HEK293 (cell line): Measurements from ENCODE around the gene ANKRD53.

Source experiments
- CTCF ChIA-PET: fragments of 350-600 bp; formaldehyde crosslinking; extraction: SDS; loops from one replicate; lab custom pipeline; 2021; ENCODE audit warnings: antibody characterized with exemption; lab: Yijun Ruan, JAX
- POLR2A ChIA-PET: fragments of 300-600 bp; formaldehyde crosslinking; extraction: SDS; loops from one replicate; lab custom pipeline; 2020; ENCODE audit warnings: antibody characterized with exemption, inconsistent platforms; lab: Yijun Ruan, JAX
- H3K27ac ChIP-seq: fragments of 200-500 bp; sonication (Bioruptor generic); 2 replicates; pipeline ENCODE4 v1.5.1; 2014; ENCODE audit warnings: low read depth, low read length, control low read depth, inconsistent platforms; ENCODE audit errors: extremely low read depth
- H3K36me3 ChIP-seq, 2 experiments: fragments of 200-500 bp in 1 of 2; sonication (Bioruptor generic) in 1 of 2; 1 replicate in 1 of 2; 2 replicates in 1 of 2; pipeline ENCODE4 v1.5.1; 2014 to 2017; ENCODE audit warnings: inconsistent platforms in 2 of 2, low read length in 2 of 2; ENCODE audit not compliant: control insufficient read depth in 2 of 2, insufficient read depth in 1 of 2
- H3K4me1 ChIP-seq: fragments of 200-500 bp; sonication (Bioruptor generic); 2 replicates; pipeline ENCODE4 v1.5.1; 2014; ENCODE audit warnings: mild to moderate bottlenecking, low read length, inconsistent platforms; ENCODE audit not compliant: control insufficient read depth, insufficient read depth
- H3K4me3 ChIP-seq: 2 replicates; pipeline ENCODE4 v1.5.1; 2011; ENCODE audit warnings: low read depth, mild to moderate bottlenecking, control low read depth, low read length, moderate library complexity
- H3K9me3 ChIP-seq: fragments of 200-500 bp; sonication (Bioruptor generic); 2 replicates; pipeline ENCODE4 v1.5.1; 2014; ENCODE audit warnings: low read depth, low read length, inconsistent platforms; ENCODE audit not compliant: control insufficient read depth, insufficient read depth
- KLF7 ChIP-seq: fragments of 450-650 bp; formaldehyde crosslinking; IDR thresholded peaks from 2 replicates; pipeline ENCODE4 v1.5.1; 2016; ENCODE audit warnings: missing biosample characterization, missing genetic modification characterization, borderline replicate concordance
- KLF9 ChIP-seq: fragments of 450-650 bp; formaldehyde crosslinking; IDR thresholded peaks from 2 replicates; pipeline ENCODE4 v1.5.1; 2016; ENCODE audit warnings: missing biosample characterization, missing genetic modification characterization, low read depth
- REPIN1 ChIP-seq: fragments of 450-650 bp; formaldehyde crosslinking; IDR thresholded peaks from 2 replicates; pipeline ENCODE4 v1.5.1; 2017; ENCODE audit warnings: missing biosample characterization, missing genetic modification characterization, low read depth
- SP3 ChIP-seq: fragments of 450-650 bp; formaldehyde crosslinking; IDR thresholded peaks from 2 replicates; pipeline ENCODE4 v1.5.1; 2016; ENCODE audit warnings: missing biosample characterization, missing genetic modification characterization
- SP7 ChIP-seq: fragments of 450-650 bp; formaldehyde crosslinking; IDR thresholded peaks from 2 replicates; pipeline ENCODE4 v1.5.1; 2016; ENCODE audit warnings: missing biosample characterization, missing genetic modification characterization
- ZBTB1 ChIP-seq: fragments of 450-650 bp; formaldehyde crosslinking; IDR thresholded peaks from 2 replicates; pipeline ENCODE4 v1.5.1; 2016; ENCODE audit warnings: missing biosample characterization, missing genetic modification characterization
- ZFHX2 ChIP-seq: fragments of 450-650 bp; formaldehyde crosslinking; conservative IDR thresholded peaks from 2 replicates; pipeline ENCODE4 v1.5.1; 2016; ENCODE audit warnings: missing biosample characterization, missing genetic modification characterization
- ZNF121 ChIP-seq: fragments of 450-650 bp; formaldehyde crosslinking; IDR thresholded peaks from 2 replicates; pipeline ENCODE4 v1.5.1; 2016; ENCODE audit warnings: missing biosample characterization, missing genetic modification characterization
- ZNF132 ChIP-seq: fragments of 450-650 bp; formaldehyde crosslinking; IDR thresholded peaks from 2 replicates; pipeline ENCODE4 v1.5.1; 2017; ENCODE audit warnings: missing biosample characterization, missing genetic modification characterization, borderline replicate concordance
- ZNF18 ChIP-seq: fragments of 450-650 bp; formaldehyde crosslinking; IDR thresholded peaks from 2 replicates; pipeline ENCODE4 v1.5.1; 2016; ENCODE audit warnings: missing biosample characterization, missing genetic modification characterization
- ZNF248 ChIP-seq: fragments of 450-650 bp; formaldehyde crosslinking; IDR thresholded peaks from 2 replicates; pipeline ENCODE4 v1.5.1; 2017; ENCODE audit warnings: missing biosample characterization, missing genetic modification characterization
- ZNF292 ChIP-seq: fragments of 450-650 bp; formaldehyde crosslinking; IDR thresholded peaks from 2 replicates; pipeline ENCODE4 v1.5.1; 2016; ENCODE audit warnings: low read depth, missing biosample characterization, missing genetic modification characterization, borderline replicate concordance
- ZNF335 ChIP-seq: fragments of 450-650 bp; formaldehyde crosslinking; conservative IDR thresholded peaks from 2 replicates; pipeline ENCODE4 v1.5.1; 2016; ENCODE audit warnings: missing biosample characterization, missing genetic modification characterization
- ZNF341 ChIP-seq: fragments of 450-650 bp; formaldehyde crosslinking; IDR thresholded peaks from 2 replicates; pipeline ENCODE4; 2016; ENCODE audit warnings: low read depth, missing biosample characterization, missing genetic modification characterization
- ZNF530 ChIP-seq: fragments of 450-650 bp; formaldehyde crosslinking; IDR thresholded peaks from 2 replicates; pipeline ENCODE4 v1.5.1; 2016; ENCODE audit warnings: low read depth, missing biosample characterization, missing genetic modification characterization
- ZNF555 ChIP-seq: fragments of 450-650 bp; formaldehyde crosslinking; conservative IDR thresholded peaks from 2 replicates; pipeline ENCODE4 v1.5.1; 2017; ENCODE audit warnings: missing biosample characterization, mild to moderate bottlenecking, missing genetic modification characterization, inconsistent platforms
- ZNF558 ChIP-seq: fragments of 450-650 bp; formaldehyde crosslinking; IDR thresholded peaks from 2 replicates; pipeline ENCODE4 v1.5.1; 2016; ENCODE audit warnings: missing biosample characterization, missing genetic modification characterization
- ZNF571 ChIP-seq: fragments of 450-650 bp; formaldehyde crosslinking; IDR thresholded peaks from 2 replicates; pipeline ENCODE4 v1.5.0; 2017; ENCODE audit warnings: missing biosample characterization, missing genetic modification characterization
- ZNF626 ChIP-seq: fragments of 450-650 bp; sonication (Bioruptor Pico); formaldehyde crosslinking; IDR thresholded peaks from 2 replicates; pipeline ENCODE4 v1.5.1; 2018; ENCODE audit warnings: missing biosample characterization, missing genetic modification characterization, inconsistent platforms
- ZNF658 ChIP-seq: fragments of 450-650 bp; formaldehyde crosslinking; IDR thresholded peaks from 2 replicates; pipeline ENCODE4; 2016; ENCODE audit warnings: missing biosample characterization, missing genetic modification characterization
- ZNF837 ChIP-seq: fragments of 450-650 bp; formaldehyde crosslinking; IDR thresholded peaks from 2 replicates; pipeline ENCODE4 v1.5.1; 2016; ENCODE audit warnings: missing biosample characterization, missing genetic modification characterization
- ZSCAN5A ChIP-seq: fragments of 450-650 bp; formaldehyde crosslinking; IDR thresholded peaks from 2 replicates; pipeline ENCODE4 v1.5.1; 2016; ENCODE audit warnings: missing biosample characterization, missing genetic modification characterization
- TF ChIP-seq, protein P1 (sequence below): fragments of 450-650 bp; formaldehyde crosslinking; IDR thresholded peaks from 2 replicates; pipeline ENCODE4 v1.5.1; 2016; ENCODE audit warnings: missing biosample characterization, missing genetic modification characterization
- TF ChIP-seq, protein P2 (sequence below): fragments of 450-650 bp; formaldehyde crosslinking; IDR thresholded peaks from 2 replicates; pipeline ENCODE4 v1.5.1; 2017; ENCODE audit warnings: missing biosample characterization, mild to moderate bottlenecking, missing genetic modification characterization, moderate library complexity

ANKRD53 gene

GRCh38 chr2:70936979-70937811, 41.2 kb upstream of the ANKRD53 start:
- Histone ChIP-seq H3K36me3 (peaks cover 0 to 14% of the 10 kb centered on the region in 2 experiments; a peak in 2 of 3 replicates), H3K9me3 (no peaks in the 10 kb centered on the region), H3K4me3 (no peak overlapping the region), H3K27ac (no peak overlapping the region), H3K4me1 (no peaks in the 10 kb centered on the region)
- TF ChIP-seq ZNF132 (tag by site-specific recombination) (no peak), ZBTB1 (no peak), SP7 (tag by site-specific recombination) (no peak)
- TF ChIP-seq, protein P1, sequence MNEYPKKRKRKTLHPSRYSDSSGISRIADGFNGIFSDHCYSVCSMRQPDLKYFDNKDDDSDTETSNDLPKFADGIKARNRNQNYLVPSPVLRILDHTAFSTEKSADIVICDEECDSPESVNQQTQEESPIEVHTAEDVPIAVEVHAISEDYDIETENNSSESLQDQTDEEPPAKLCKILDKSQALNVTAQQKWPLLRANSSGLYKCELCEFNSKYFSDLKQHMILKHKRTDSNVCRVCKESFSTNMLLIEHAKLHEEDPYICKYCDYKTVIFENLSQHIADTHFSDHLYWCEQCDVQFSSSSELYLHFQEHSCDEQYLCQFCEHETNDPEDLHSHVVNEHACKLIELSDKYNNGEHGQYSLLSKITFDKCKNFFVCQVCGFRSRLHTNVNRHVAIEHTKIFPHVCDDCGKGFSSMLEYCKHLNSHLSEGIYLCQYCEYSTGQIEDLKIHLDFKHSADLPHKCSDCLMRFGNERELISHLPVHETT (tag by site-specific recombination) = no peak
- TF ChIP-seq, protein P2, sequence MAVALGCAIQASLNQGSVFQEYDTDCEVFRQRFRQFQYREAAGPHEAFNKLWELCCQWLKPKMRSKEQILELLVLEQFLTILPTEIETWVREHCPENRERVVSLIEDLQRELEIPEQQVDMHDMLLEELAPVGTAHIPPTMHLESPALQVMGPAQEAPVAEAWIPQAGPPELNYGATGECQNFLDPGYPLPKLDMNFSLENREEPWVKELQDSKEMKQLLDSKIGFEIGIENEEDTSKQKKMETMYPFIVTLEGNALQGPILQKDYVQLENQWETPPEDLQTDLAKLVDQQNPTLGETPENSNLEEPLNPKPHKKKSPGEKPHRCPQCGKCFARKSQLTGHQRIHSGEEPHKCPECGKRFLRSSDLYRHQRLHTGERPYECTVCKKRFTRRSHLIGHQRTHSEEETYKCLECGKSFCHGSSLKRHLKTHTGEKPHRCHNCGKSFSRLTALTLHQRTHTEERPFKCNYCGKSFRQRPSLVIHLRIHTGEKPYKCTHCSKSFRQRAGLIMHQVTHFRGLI = 0 out of 2 replicates have a peak, but pooled peaks have one; percentile 27
- ChIA-PET CTCF (interaction anchor here (0.5 to 6.2 kb wide), 4 partner anchors 10 to 907 kb away, joined by 3 to 61 read pairs (median 3); no protein-coding TSS in a partner anchor), POLR2A (no interaction called here)

DNA sequence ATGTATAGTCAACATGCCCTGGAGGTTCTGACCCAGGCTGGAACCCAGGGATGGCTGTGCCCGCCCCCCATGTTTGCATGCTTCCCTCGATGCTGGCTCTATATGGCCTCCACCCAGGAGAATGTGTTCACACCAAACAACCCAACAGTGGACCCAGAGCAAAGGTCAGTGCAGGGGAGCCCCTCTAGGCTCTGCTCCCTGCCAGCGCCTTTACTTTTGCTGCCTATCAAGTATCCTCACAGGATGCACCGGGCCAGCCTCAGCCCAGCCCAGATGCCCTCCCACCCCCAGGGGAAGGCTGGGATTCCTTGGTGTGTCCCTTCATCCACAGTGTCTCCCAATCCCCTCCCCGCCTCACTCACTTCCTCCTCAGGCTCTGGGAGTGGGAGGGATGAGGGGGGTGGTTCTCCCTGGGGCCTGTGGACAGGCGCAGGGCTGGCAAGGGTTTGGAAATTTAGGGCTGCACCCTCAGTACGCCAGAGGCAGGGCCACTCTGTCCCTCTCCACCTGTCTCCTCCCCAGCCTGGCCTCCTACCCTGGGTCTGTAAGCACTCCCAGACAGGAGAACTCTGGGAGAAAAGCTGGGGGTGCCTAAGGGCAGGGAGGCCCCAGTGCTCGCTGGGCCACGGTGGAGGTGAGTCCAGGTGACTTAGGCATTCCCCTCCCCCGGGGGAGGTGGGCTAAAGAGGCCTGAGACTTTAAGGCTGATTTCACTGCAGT, 40.4 kb upstream of the ANKRD53 start:
- Histone ChIP-seq H3K36me3 (peaks cover 0 to 13% of the 10 kb centered on the region in 2 experiments; a peak in 2 of 3 replicates), H3K27ac (no peak overlapping the region)
- TF ChIP-seq KLF7 (tag by site-specific recombination) (no peak), ZFHX2 (tag by site-specific recombination) (no peak), ZNF121 (tag by site-specific recombination) (no peak), ZNF558 (tag by site-specific recombination) (no peak), ZNF248 (tag by site-specific recombination) (no peak), REPIN1 (tag by site-specific recombination) (no peak), ZNF837 (tag by site-specific recombination) (no peak), ZNF335 (no peak), ZNF571 (tag by site-specific recombination) (no peak), ZNF292 (tag by site-specific recombination) (no peak), KLF9 (tag by site-specific recombination) (no peak), SP3 (tag by site-specific recombination) (no peak), ZNF18 (tag by site-specific recombination) (no peak), ZNF626 (no peak), ZSCAN5A (tag by site-specific recombination) (no peak), ZNF555 (tag by site-specific recombination) (no peak), ZNF658 (no peak), ZNF341 (tag by site-specific recombination) (no peak), ZNF530 (tag by site-specific recombination) (no peak)
- TF ChIP-seq, all 188 proteins: peak for 0
- Histone ChIP-seq H3K4me3 (no peak overlapping the region), H3K9me3 (no peaks in the 10 kb centered on the region), H3K4me1 (no peaks in the 10 kb centered on the region)
- ChIA-PET CTCF (interaction anchor here (0.5 to 6.2 kb wide), 6 partner anchors 9 to 908 kb away, joined by 3 to 61 read pairs (median 3); no protein-coding TSS in a partner anchor), POLR2A (no interaction called here)
